HK-2 (cell line): ENCODE results near the gene OR11A1.

Experiments
- DNase-seq: peaks from one replicate; pipeline ENCODE4 v3.0.0-alpha.2; 2018; ENCODE audit not compliant: unreplicated experiment

OR11A1 gene

DNA sequence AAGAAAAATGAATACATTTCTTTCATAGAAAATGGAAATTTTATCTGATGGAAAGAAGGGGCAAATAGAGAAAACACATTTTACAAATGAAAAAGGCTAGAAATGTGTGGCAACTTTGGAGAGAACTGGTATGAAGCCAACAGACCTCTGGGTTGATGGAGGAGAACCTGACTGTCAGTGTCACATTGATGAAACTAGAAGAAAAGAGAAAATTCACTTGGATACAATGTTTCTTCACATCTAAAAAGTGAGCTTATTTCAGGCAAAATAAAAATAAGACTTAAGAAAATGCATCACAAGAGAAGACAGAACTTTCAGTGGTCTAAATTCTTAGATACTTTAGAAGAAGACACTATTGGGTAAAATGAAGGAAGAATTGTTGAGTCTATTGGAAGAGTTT, 61.5 kb downstream of the OR11A1 start, which contains the start of gene OR12D2:
Gene OR12D2 (plus strand): TSS at position 301 of the 400 bp plus-strand sequence. CDS start 1,069 bp downstream, outside the sequence.
- no peak for DNase-seq

DNA sequence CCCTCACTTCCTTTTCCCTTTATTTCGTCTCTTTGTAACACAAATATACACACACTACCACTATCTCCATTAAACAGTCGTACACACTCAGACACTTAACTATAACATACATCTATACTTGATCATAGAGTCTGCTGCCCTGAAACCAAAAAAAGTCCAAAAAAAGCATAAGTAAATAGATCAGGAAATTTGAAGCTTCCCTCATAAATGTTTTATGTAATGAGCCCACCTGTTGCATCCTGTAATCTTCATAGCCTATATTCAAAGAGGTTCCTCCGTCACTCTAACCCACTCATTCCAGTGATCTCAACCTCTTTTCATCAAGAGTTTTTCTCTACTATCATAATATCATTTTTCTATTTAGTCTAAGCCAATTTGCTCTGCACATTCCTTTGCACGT, 68.3 kb downstream of the OR11A1 start:
- DNase-seq: no peak

- DNase-seq: no peak
Measured at GRCh38 chr6:29376003-29376402, 80.9 kb downstream of the OR11A1 start.
